HepG2 (cell line): ENCODE results near the gene GFOD1.

Source experiments
- CEBPB ChIP-seq: IDR thresholded peaks from 2 replicates; pipeline ENCODE4 v1.6.1; 2011; ENCODE audit warnings: low read depth, low read length, improper control_type of control experiment, borderline replicate concordance
- FOXJ3 ChIP-seq: sonication (generic); formaldehyde crosslinking; IDR thresholded peaks from 2 replicates; pipeline ENCODE4 v1.4.0; 2020; ENCODE audit warnings: missing genetic modification reagents, mild to moderate bottlenecking, borderline replicate concordance
- HNF4G ChIP-seq, 2 experiments: sonication (generic) in 1 of 2; formaldehyde crosslinking in 1 of 2; IDR thresholded peaks; 2 replicates each; pipeline versions ENCODE4 v1.4.0 to v1.6.1; 2011 to 2020; ENCODE audit warnings: borderline replicate concordance in 2 of 2, low read depth in 2 of 2, mild to moderate bottlenecking in 2 of 2, low read length in 1 of 2, missing genetic modification reagents in 1 of 2, moderate library complexity in 1 of 2
- ISL2 ChIP-seq: sonication (generic); formaldehyde crosslinking; IDR thresholded peaks from 2 replicates; pipeline ENCODE4 v1.5.0; 2020; ENCODE audit warnings: missing genetic modification reagents
- TBP ChIP-seq: sonication (generic); formaldehyde crosslinking; IDR thresholded peaks from 2 replicates; pipeline ENCODE4 v1.5.0; 2020; ENCODE audit warnings: missing genetic modification reagents
- TMF1 ChIP-seq: sonication (generic); formaldehyde crosslinking; IDR thresholded peaks from 2 replicates; pipeline ENCODE4 v1.8.1; 2022; ENCODE audit warnings: low read depth, missing genetic modification reagents
- ZFAT ChIP-seq: sonication (generic); formaldehyde crosslinking; conservative IDR thresholded peaks from 2 replicates; pipeline ENCODE4 v1.8.1; 2023; ENCODE audit warnings: missing genetic modification reagents, inconsistent platforms
- ZFP36 ChIP-seq: fragments of 150-350 bp; IDR thresholded peaks from 2 replicates; pipeline ENCODE4 v1.6.1; 2018; ENCODE audit warnings: borderline replicate concordance, low read length, low read depth; ENCODE audit not compliant: partially characterized antibody
- ZNF180 ChIP-seq: sonication (generic); formaldehyde crosslinking; IDR thresholded peaks from 2 replicates; pipeline ENCODE4 v1.4.0; 2020; ENCODE audit warnings: low read depth, missing genetic modification reagents, borderline replicate concordance
- ZNF850 ChIP-seq: sonication (generic); formaldehyde crosslinking; conservative IDR thresholded peaks from 2 replicates; pipeline ENCODE4 v1.9.0; 2021; ENCODE audit warnings: mild to moderate bottlenecking, missing genetic modification reagents
- TF ChIP-seq, protein P1 (sequence below): sonication (generic); formaldehyde crosslinking; IDR thresholded peaks from 2 replicates; pipeline ENCODE4 v1.5.0; 2020; ENCODE audit warnings: mild to moderate bottlenecking, missing genetic modification reagents, moderate library complexity
- TF ChIP-seq, protein P2 (sequence below), 2 experiments: sonication (generic) in 1 of 2; formaldehyde crosslinking in 1 of 2; IDR thresholded peaks; 2 replicates each; pipeline versions ENCODE4 v1.5.1 to v1.6.1; 2011 to 2020; ENCODE audit warnings: borderline replicate concordance in 1 of 2, low read depth in 1 of 2, low read length in 1 of 2, mild to moderate bottlenecking in 1 of 2, missing genetic modification reagents in 1 of 2, moderate library complexity in 1 of 2
- TF ChIP-seq, protein P3 (sequence below): sonication (generic); formaldehyde crosslinking; IDR thresholded peaks from 2 replicates; pipeline ENCODE4 v1.4.0; 2020; ENCODE audit warnings: missing genetic modification reagents
- TF ChIP-seq, protein P4 (sequence below), 2 experiments: IDR thresholded peaks; 2 replicates each; pipeline ENCODE4 v1.6.1; 2011 to 2012; ENCODE audit warnings: low read length in 2 of 2, borderline replicate concordance in 1 of 2, low read depth in 1 of 2, mild to moderate bottlenecking in 1 of 2, moderate library complexity in 1 of 2

DNA sequence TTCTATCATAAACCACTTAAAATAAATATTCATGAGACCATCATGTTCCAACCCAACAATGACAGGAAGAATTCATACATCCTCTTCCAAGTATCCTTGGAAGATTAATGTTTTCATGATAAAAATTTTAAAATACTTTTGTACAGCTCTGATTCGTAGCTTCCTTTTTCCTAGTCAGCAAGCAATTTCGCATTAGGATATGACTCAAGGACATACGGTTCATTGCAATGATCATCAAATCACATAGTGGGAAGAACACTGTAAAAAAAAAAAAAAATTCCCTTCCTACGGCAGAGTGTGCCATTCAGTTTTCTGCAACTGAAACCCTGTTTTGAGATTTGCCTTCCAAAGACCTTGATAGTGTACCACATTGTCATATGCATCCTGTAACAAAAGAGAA is 35.3 kb upstream of the GFOD1 start:
- no peak for TF ChIP-seq TMF1 (CRISPR knock-in tag)
- no peak for TF ChIP-seq ZNF180 (CRISPR knock-in tag)
- TF ChIP-seq, protein P1, sequence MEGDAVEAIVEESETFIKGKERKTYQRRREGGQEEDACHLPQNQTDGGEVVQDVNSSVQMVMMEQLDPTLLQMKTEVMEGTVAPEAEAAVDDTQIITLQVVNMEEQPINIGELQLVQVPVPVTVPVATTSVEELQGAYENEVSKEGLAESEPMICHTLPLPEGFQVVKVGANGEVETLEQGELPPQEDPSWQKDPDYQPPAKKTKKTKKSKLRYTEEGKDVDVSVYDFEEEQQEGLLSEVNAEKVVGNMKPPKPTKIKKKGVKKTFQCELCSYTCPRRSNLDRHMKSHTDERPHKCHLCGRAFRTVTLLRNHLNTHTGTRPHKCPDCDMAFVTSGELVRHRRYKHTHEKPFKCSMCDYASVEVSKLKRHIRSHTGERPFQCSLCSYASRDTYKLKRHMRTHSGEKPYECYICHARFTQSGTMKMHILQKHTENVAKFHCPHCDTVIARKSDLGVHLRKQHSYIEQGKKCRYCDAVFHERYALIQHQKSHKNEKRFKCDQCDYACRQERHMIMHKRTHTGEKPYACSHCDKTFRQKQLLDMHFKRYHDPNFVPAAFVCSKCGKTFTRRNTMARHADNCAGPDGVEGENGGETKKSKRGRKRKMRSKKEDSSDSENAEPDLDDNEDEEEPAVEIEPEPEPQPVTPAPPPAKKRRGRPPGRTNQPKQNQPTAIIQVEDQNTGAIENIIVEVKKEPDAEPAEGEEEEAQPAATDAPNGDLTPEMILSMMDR = no peak
- TF ChIP-seq FOXJ3 (CRISPR knock-in tag) = no peak
- no peak for TF ChIP-seq ZFP36
- TF ChIP-seq, protein P2, sequence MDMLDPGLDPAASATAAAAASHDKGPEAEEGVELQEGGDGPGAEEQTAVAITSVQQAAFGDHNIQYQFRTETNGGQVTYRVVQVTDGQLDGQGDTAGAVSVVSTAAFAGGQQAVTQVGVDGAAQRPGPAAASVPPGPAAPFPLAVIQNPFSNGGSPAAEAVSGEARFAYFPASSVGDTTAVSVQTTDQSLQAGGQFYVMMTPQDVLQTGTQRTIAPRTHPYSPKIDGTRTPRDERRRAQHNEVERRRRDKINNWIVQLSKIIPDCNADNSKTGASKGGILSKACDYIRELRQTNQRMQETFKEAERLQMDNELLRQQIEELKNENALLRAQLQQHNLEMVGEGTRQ (IDR thresholded peaks at IDR 0.05; ENCODE audit: low read depth, low read length) = no peak
- TF ChIP-seq, protein P2 (CRISPR knock-in tag; IDR thresholded peaks at IDR 0.05; ENCODE audit: borderline replicate concordance) = no peak
- no peak for TF ChIP-seq ISL2 (CRISPR knock-in tag)
- no peak for TF ChIP-seq TBP (CRISPR knock-in tag)
- TF ChIP-seq ZFAT (CRISPR knock-in tag) = no peak
- TF ChIP-seq, protein P3, sequence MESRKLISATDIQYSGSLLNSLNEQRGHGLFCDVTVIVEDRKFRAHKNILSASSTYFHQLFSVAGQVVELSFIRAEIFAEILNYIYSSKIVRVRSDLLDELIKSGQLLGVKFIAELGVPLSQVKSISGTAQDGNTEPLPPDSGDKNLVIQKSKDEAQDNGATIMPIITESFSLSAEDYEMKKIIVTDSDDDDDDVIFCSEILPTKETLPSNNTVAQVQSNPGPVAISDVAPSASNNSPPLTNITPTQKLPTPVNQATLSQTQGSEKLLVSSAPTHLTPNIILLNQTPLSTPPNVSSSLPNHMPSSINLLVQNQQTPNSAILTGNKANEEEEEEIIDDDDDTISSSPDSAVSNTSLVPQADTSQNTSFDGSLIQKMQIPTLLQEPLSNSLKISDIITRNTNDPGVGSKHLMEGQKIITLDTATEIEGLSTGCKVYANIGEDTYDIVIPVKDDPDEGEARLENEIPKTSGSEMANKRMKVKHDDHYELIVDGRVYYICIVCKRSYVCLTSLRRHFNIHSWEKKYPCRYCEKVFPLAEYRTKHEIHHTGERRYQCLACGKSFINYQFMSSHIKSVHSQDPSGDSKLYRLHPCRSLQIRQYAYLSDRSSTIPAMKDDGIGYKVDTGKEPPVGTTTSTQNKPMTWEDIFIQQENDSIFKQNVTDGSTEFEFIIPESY = no peak
- no peak for TF ChIP-seq HNF4G (IDR thresholded peaks at IDR 0.05; ENCODE audit: borderline replicate concordance, low read depth, low read length)
- no peak for TF ChIP-seq HNF4G (CRISPR knock-in tag; IDR thresholded peaks at IDR 0.05; ENCODE audit: borderline replicate concordance, low read depth)
- no peak for TF ChIP-seq ZNF850 (CRISPR knock-in tag)
- TF ChIP-seq, protein P4, sequence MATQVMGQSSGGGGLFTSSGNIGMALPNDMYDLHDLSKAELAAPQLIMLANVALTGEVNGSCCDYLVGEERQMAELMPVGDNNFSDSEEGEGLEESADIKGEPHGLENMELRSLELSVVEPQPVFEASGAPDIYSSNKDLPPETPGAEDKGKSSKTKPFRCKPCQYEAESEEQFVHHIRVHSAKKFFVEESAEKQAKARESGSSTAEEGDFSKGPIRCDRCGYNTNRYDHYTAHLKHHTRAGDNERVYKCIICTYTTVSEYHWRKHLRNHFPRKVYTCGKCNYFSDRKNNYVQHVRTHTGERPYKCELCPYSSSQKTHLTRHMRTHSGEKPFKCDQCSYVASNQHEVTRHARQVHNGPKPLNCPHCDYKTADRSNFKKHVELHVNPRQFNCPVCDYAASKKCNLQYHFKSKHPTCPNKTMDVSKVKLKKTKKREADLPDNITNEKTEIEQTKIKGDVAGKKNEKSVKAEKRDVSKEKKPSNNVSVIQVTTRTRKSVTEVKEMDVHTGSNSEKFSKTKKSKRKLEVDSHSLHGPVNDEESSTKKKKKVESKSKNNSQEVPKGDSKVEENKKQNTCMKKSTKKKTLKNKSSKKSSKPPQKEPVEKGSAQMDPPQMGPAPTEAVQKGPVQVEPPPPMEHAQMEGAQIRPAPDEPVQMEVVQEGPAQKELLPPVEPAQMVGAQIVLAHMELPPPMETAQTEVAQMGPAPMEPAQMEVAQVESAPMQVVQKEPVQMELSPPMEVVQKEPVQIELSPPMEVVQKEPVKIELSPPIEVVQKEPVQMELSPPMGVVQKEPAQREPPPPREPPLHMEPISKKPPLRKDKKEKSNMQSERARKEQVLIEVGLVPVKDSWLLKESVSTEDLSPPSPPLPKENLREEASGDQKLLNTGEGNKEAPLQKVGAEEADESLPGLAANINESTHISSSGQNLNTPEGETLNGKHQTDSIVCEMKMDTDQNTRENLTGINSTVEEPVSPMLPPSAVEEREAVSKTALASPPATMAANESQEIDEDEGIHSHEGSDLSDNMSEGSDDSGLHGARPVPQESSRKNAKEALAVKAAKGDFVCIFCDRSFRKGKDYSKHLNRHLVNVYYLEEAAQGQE (IDR thresholded peaks at IDR 0.05; ENCODE audit: borderline replicate concordance in 1 of 2, low read depth in 1 of 2, low read length in 2 of 2) = no peak
- no peak for TF ChIP-seq CEBPB
